H1 (cell line): ENCODE results near the gene ATP6V1B1. TPM values are rescaled to one million over a fixed set of nuclear protein-coding genes. Genes with fewer than 3 reads are reported as not detected.

Experiments used
- CTCF ChIA-PET: fragments of 300-600 bp; sonication (Branson Sonifier 250); formaldehyde crosslinking; loops from one replicate; lab custom pipeline; 2021; ENCODE audit not compliant: partially characterized antibody; lab: Charles Lee
- POLR2A ChIA-PET: fragments of 300-600 bp; sonication (Branson Sonifier 250); formaldehyde crosslinking; loops from one replicate; lab custom pipeline; 2021; ENCODE audit warnings: inconsistent platforms; ENCODE audit not compliant: partially characterized antibody; lab: Charles Lee
- DNase-seq, 2 experiments: peaks; one replicate each; pipeline versions ENCODE4 v3.0.0 to v3.0.0-alpha.2; 2010 to 2022; ENCODE audit warnings: low spot score in 2 of 2, low read depth in 1 of 2, mixed read lengths in 1 of 2
- FAIRE-seq: peaks from 2 replicates; lab custom pipeline; 2011; peaks lifted over from hg19 to GRCh38; lab: Jason Lieb, UNC
- H2AFZ ChIP-seq: 2 replicates; pipeline ENCODE4 v1.8.1; 2012; ENCODE audit warnings: low read length, inconsistent platforms
- H2AK5ac ChIP-seq: 2 replicates; pipeline ENCODE4 v1.6.1; 2013; ENCODE audit warnings: low read depth, low read length
- H2BK120ac ChIP-seq: replicated peaks from 2 replicates; pipeline ENCODE3; 2013; ENCODE audit warnings: low read depth, low read length, inconsistent platforms
- H2BK12ac ChIP-seq: 2 replicates; pipeline ENCODE4 v1.6.1; 2013; ENCODE audit warnings: low read depth, low read length
- H2BK15ac ChIP-seq: 2 replicates; pipeline ENCODE4 v1.6.1; 2013; ENCODE audit warnings: low read length
- H2BK20ac ChIP-seq: 2 replicates; pipeline ENCODE4 v1.6.1; 2013; ENCODE audit warnings: low read length
- H2BK5ac ChIP-seq: 2 replicates; pipeline ENCODE4 v1.6.1; 2013; ENCODE audit warnings: low read depth, low read length
- H3K14ac ChIP-seq: 2 replicates; pipeline ENCODE4 v1.6.1; 2013; ENCODE audit warnings: inconsistent platforms; ENCODE audit not compliant: insufficient read length
- H3K18ac ChIP-seq: 2 replicates; pipeline ENCODE4 v1.6.1; 2013; ENCODE audit warnings: low read length; ENCODE audit errors: extremely low read depth
- H3K23ac ChIP-seq: 2 replicates; pipeline ENCODE4 v1.6.1; 2013; ENCODE audit warnings: inconsistent platforms; ENCODE audit not compliant: insufficient read length
- H3K23me2 ChIP-seq: 2 replicates; pipeline ENCODE4 v1.6.1; 2013; ENCODE audit warnings: low read depth, low read length
- H3K27ac ChIP-seq: 2 replicates; pipeline ENCODE4 v1.6.1; 2011; ENCODE audit warnings: low read depth, low read length, inconsistent platforms
- H3K27me3 ChIP-seq, 4 experiments: replicated peaks in 1 of 4; 1 replicate in 1 of 4; 2 replicates in 3 of 4; pipeline versions ENCODE4 v1.6.1 to v1.8.1; 2011 to 2013; ENCODE audit warnings: low read length in 3 of 4, mild to moderate bottlenecking in 3 of 4, inconsistent platforms in 2 of 4, mixed read lengths in 2 of 4, moderate library complexity in 1 of 4; ENCODE audit not compliant: control insufficient read depth in 3 of 4, insufficient read depth in 3 of 4; ENCODE audit errors: extremely low read depth in 1 of 4
- H3K36me3 ChIP-seq, 4 experiments: 2 replicates each; pipeline versions ENCODE4 v1.6.1 to v1.8.1; 2011 to 2013; ENCODE audit warnings: mild to moderate bottlenecking in 4 of 4, low read length in 3 of 4, moderate library complexity in 2 of 4, control low read depth in 1 of 4, inconsistent platforms in 1 of 4; ENCODE audit not compliant: insufficient read depth in 4 of 4, control insufficient read depth in 2 of 4
- H3K4ac ChIP-seq: replicated peaks from 2 replicates; pipeline ENCODE3; 2013; ENCODE audit warnings: low read length, low read depth, mixed read lengths, inconsistent platforms; ENCODE audit not compliant: insufficient read length
- H3K4me1 ChIP-seq, 4 experiments: replicated peaks in 1 of 4; 1 replicate in 1 of 4; 2 replicates in 3 of 4; pipeline versions ENCODE4 v1.6.1 to v1.8.1; 2011 to 2013; ENCODE audit warnings: low read length in 3 of 4, inconsistent platforms in 2 of 4, mixed read lengths in 1 of 4; ENCODE audit not compliant: insufficient read depth in 4 of 4, control insufficient read depth in 3 of 4
- H3K4me2 ChIP-seq, 2 experiments: 2 replicates each; pipeline versions ENCODE4 v1.6.1 to v1.8.1; 2011 to 2013; ENCODE audit warnings: low read depth in 2 of 2, low read length in 2 of 2, control low read depth in 1 of 2, inconsistent platforms in 1 of 2, mild to moderate bottlenecking in 1 of 2; ENCODE audit not compliant: insufficient read depth in 1 of 2
- H3K4me3 ChIP-seq, 4 experiments: fragments of 200-600, 300-600 bp in 1 of 4; sonication (generic), shearing (Covaris generic), sonication (Bioruptor Twin) in 1 of 4; 2 replicates each; pipeline versions ENCODE4 v1.5.1 to v1.8.1; 2011 to 2016; ENCODE audit warnings: low read length in 4 of 4, low read depth in 3 of 4, control low read depth in 2 of 4, inconsistent platforms in 2 of 4, mild to moderate bottlenecking in 2 of 4, mixed read lengths in 1 of 4, moderate library complexity in 1 of 4; ENCODE audit not compliant: insufficient read depth in 2 of 4; ENCODE audit errors: extremely low read depth in 1 of 4
- H3K56ac ChIP-seq: replicated peaks from 2 replicates; pipeline ENCODE3; 2013; ENCODE audit warnings: low read depth, mild to moderate bottlenecking, mixed read lengths, low read length, inconsistent platforms; ENCODE audit not compliant: insufficient read length
- H3K79me1 ChIP-seq: 2 replicates; pipeline ENCODE4 v1.6.1; 2013; ENCODE audit warnings: low read depth, low read length, control low read depth
- H3K79me2 ChIP-seq, 2 experiments: 2 replicates each; pipeline versions ENCODE4 v1.6.1 to v1.8.1; 2012 to 2013; ENCODE audit warnings: low read length in 2 of 2, mild to moderate bottlenecking in 2 of 2, inconsistent platforms in 1 of 2; ENCODE audit not compliant: insufficient read depth in 2 of 2, control insufficient read depth in 1 of 2
- H3K9ac ChIP-seq, 4 experiments: replicated peaks in 1 of 4; 1 replicate in 1 of 4; 2 replicates in 3 of 4; pipeline versions ENCODE4 v1.6.1 to v1.8.1; 2011 to 2013; ENCODE audit warnings: low read depth in 3 of 4, low read length in 3 of 4, control low read depth in 2 of 4, mild to moderate bottlenecking in 2 of 4, moderate library complexity in 2 of 4, inconsistent platforms in 1 of 4; ENCODE audit errors: extremely low read depth in 1 of 4
- H3K9me3 ChIP-seq, 2 experiments: 2 replicates each; pipeline versions ENCODE4 v1.6.1 to v1.8.1; 2012 to 2013; ENCODE audit warnings: mild to moderate bottlenecking in 2 of 2, moderate library complexity in 2 of 2, control low read depth in 1 of 2, inconsistent platforms in 1 of 2, low read depth in 1 of 2, low read length in 1 of 2, mixed read lengths in 1 of 2; ENCODE audit not compliant: insufficient read depth in 2 of 2
- H4K20me1 ChIP-seq, 2 experiments: replicated peaks in 1 of 2; 2 replicates each; pipeline versions ENCODE3 to v1.8.1; 2011 to 2013; ENCODE audit warnings: inconsistent platforms in 2 of 2, low read length in 2 of 2, mild to moderate bottlenecking in 1 of 2; ENCODE audit not compliant: insufficient read depth in 2 of 2, control insufficient read depth in 1 of 2
- H4K5ac ChIP-seq: 2 replicates; pipeline ENCODE4 v1.6.1; 2013; ENCODE audit warnings: low read length, low read depth, mixed read lengths, inconsistent platforms; ENCODE audit not compliant: insufficient read length
- H4K8ac ChIP-seq: 2 replicates; pipeline ENCODE4 v1.8.0; 2013; ENCODE audit warnings: mild to moderate bottlenecking, moderate library complexity, low read length, inconsistent platforms; ENCODE audit not compliant: insufficient read depth; ENCODE audit errors: extremely low read depth
- H4K91ac ChIP-seq: replicated peaks from 2 replicates; pipeline ENCODE3; 2013; ENCODE audit warnings: low read length, mixed read lengths, inconsistent platforms; ENCODE audit not compliant: insufficient read length
- EP300 ChIP-seq, 2 experiments: IDR thresholded peaks; 1 replicate in 1 of 2; 2 replicates in 1 of 2; pipeline ENCODE4 v1.6.1; 2011 to 2012; ENCODE audit warnings: low read depth in 2 of 2, low read length in 2 of 2, mild to moderate bottlenecking in 2 of 2, borderline replicate concordance in 1 of 2, inconsistent platforms in 1 of 2, moderate library complexity in 1 of 2
- SAP30 ChIP-seq: fragments of 300-600 bp; sonication (generic); IDR thresholded peaks from 2 replicates; pipeline ENCODE4 v1.7.1; 2012; ENCODE audit warnings: low read length, moderate library complexity, mild to moderate bottlenecking, inconsistent platforms; ENCODE audit not compliant: insufficient read depth, insufficient replicate concordance
- TAF1 ChIP-seq: IDR thresholded peaks from 2 replicates; pipeline ENCODE4 v1.6.1; 2011; ENCODE audit warnings: mild to moderate bottlenecking, low read depth, low read length
- WGBS, 2 experiments: shearing (Covaris generic) in 1 of 2; methylation state at CpG; one replicate each; pipeline versions ENCODE4 v1.1.6 to v1.1.7; 2013 to 2015; ENCODE audit warnings: low lambda C conversion rate in 2 of 2, mixed read lengths in 2 of 2, inconsistent platforms in 1 of 2, low coverage in 1 of 2, missing lambda C conversion rate in 1 of 2; ENCODE audit not compliant: insufficient replicate concordance in 2 of 2, insufficient coverage in 1 of 2, insufficient read length in 1 of 2; ENCODE audit errors: extremely low coverage in 1 of 2, missing lambda C conversion rate in 1 of 2; 5-methylcytosine and 5-hydroxymethylcytosine counted together
- polyA plus RNA-seq, 7 experiments: library from polyadenylated mRNA; depleted of rRNA in 3 of 7; stranded (reverse) in 5 of 7; unstranded in 2 of 7; fragments of >200 nt in 5 of 7; fragments of 200-250 nt in 2 of 7; gene quantifications; 1 replicate in 5 of 7; 2 replicates in 1 of 7; 4 replicates in 1 of 7; pipeline versions ENCODE4 v1.2.1 to v1.2.3, GENCODE V29; 2011 to 2013; ENCODE audit warnings: missing spikeins in 2 of 7, mixed read lengths in 2 of 7
- total RNA-seq: library from RNA; stranded (reverse); fragmentation: NEBNext Ultra II Directional; extraction: Animal tissue kit (Norgen Biotek cat#: 25700); gene quantifications from 2 replicates; pipeline ENCODE4 v1.2.1, GENCODE V29; 2021
- TF ChIP-seq, protein P1 (sequence below): IDR thresholded peaks from 2 replicates; pipeline ENCODE4 v1.6.1; 2011; ENCODE audit warnings: low read depth, mild to moderate bottlenecking, low read length; ENCODE audit not compliant: insufficient read depth

The ATP6V1B1 gene
- total and polyA plus RNA-seq, 2 of the 8 experiments (the other 6 are each of a cell fraction or from before 2014, with no cell fraction given), result not detected

DNA sequence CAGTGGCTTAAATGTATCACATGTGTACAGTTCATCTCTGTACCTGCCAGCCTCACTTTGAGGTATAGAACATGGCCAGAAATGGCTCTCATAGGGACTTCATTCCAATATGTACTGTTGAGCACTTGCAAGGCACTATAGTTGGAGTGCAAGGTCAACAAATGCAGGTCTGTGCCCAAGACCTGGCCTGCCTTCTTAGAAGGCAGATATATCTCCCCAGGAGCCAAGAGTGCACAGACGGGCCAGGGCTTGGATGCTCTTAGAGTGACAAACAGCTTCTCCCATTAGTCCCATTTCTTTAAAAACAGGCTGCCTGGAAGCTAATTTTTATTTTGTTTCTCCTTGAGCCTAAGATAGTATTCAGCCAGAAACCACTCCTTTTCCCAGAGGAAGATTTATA lies 51.7 kb downstream of the ATP6V1B1 start:
- no peaks in the 10 kb centered on the region for H3K79me2 ChIP-seq
- H3K9ac ChIP-seq, result no peak overlapping the region
- H3K23ac ChIP-seq, result no peak overlapping the region
- TF ChIP-seq, protein P1, sequence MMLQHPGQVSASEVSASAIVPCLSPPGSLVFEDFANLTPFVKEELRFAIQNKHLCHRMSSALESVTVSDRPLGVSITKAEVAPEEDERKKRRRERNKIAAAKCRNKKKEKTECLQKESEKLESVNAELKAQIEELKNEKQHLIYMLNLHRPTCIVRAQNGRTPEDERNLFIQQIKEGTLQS, result no peak
- no peak for TF ChIP-seq SAP30
- TF ChIP-seq TAF1, result no peak
- no peak for TF ChIP-seq EP300 (IDR thresholded peaks at IDR 0.05; ENCODE audit: borderline replicate concordance in 1 of 2, low read depth in 2 of 2, low read length in 2 of 2)
- no peak overlapping the region for H3K56ac ChIP-seq
- peaks cover 0 to 6% (median 4%) of the 10 kb centered on the region in 4 experiments; a peak in 4 of 7 replicates for H3K4me1 ChIP-seq
- no peak overlapping the region for H2AK5ac ChIP-seq
- H3K27me3 ChIP-seq, result peaks cover 0 to 2% (median under 1%) of the 10 kb centered on the region in 4 experiments; a peak in 1 of 7 replicates
- H3K4ac ChIP-seq, result no peak overlapping the region
- no peak overlapping the region for H3K18ac ChIP-seq
- no peak overlapping the region for H2AFZ ChIP-seq
- no peak overlapping the region for H3K14ac ChIP-seq
- H3K4me2 ChIP-seq, result no peak overlapping the region
- POLR2A ChIA-PET, result no interaction called here
- no peak overlapping the region for H3K27ac ChIP-seq
- CTCF ChIA-PET, result interaction anchor here (1.6 to 2.8 kb wide), 2 partner anchors 14 to 15 kb away, joined by 5 to 11 read pairs; no protein-coding TSS in a partner anchor
- no peak overlapping the region for H4K91ac ChIP-seq
- H3K36me3 ChIP-seq, result peaks cover 0 to 9% (median 2%) of the 10 kb centered on the region in 4 experiments; a peak in 2 of 8 replicates
- H3K23me2 ChIP-seq, result no peaks in the 10 kb centered on the region
- H4K20me1 ChIP-seq, result peaks cover 0 to 8% of the 10 kb centered on the region in 2 experiments
- H4K5ac ChIP-seq, result no peak overlapping the region
- FAIRE-seq (no peak), DNase-seq (no peak)
- no peak overlapping the region for H2BK120ac ChIP-seq
- H2BK12ac ChIP-seq, result no peak overlapping the region
- H3K79me1 ChIP-seq, result no peaks in the 10 kb centered on the region
- H2BK5ac ChIP-seq, result no peak overlapping the region
- no peak overlapping the region for H4K8ac ChIP-seq
- no peaks in the 10 kb centered on the region for H3K9me3 ChIP-seq
- H2BK15ac ChIP-seq, result no peak overlapping the region
- H2BK20ac ChIP-seq, result no peak overlapping the region
- no peak overlapping the region for H3K4me3 ChIP-seq
- WGBS, 2 experiments, result 63% methylated on average over 1 of the region's 1 CpG; no CpG with 5 or more reads in 1 of the 2 experiments
